HG02852 (cell line): ENCODE results near the gene PDE8A.
A peak's percentile ranks its signal among the peaks of the same experiment; 100 is the strongest.
"Not testable (repeated sequence)": the region's sequence is repeated elsewhere in the genome, so short reads cannot be mapped to it uniquely, and the experiment has no call there.

Source experiments
- ATAC-seq: cut with Tn5 transposase; IDR thresholded peaks from one replicate; pipeline ENCODE4 v1.9.1; 2021; ENCODE audit warnings: mild to moderate bottlenecking, moderate library complexity; ENCODE audit not compliant: unreplicated experiment

Gene PDE8A

GRCh38 chr15:84960391-84961113 is 21.1 kb upstream of the PDE8A start:
- no peak for ATAC-seq

- ATAC-seq, result no peak
Measured at GRCh38 chr15:84961114-84961452, 20.6 kb upstream of the PDE8A start.

GRCh38 chr15:84961707-84962106 is 19.9 kb upstream of the PDE8A start:
- ATAC-seq, result no peak

- no peak for ATAC-seq
Measured at GRCh38 chr15:84962955-84963354, 18.7 kb upstream of the PDE8A start.

GRCh38 chr15:84967380-84967779 is 14.3 kb upstream of the PDE8A start:
- ATAC-seq, result no peak

- ATAC-seq, result no peak
Measured at GRCh38 chr15:84968301-84968700, 13.4 kb upstream of the PDE8A start.

- ATAC-seq, result no peak
Measured at GRCh38 chr15:84969257-84969656, 12.4 kb upstream of the PDE8A start.

- no peak for ATAC-seq
Measured at GRCh38 chr15:84970843-84971242, 10.8 kb upstream of the PDE8A start.

GRCh38 chr15:84973492-84974460 is 7.9 kb upstream of the PDE8A start:
- no peak for ATAC-seq

- no peak for ATAC-seq
Measured at GRCh38 chr15:84975871-84976351, 5.7 kb upstream of the PDE8A start.

- no peak for ATAC-seq
Measured at GRCh38 chr15:84976746-84977345, 4.8 kb upstream of the PDE8A start.

GRCh38 chr15:84979651-84980050 is 2.0 kb upstream of the PDE8A start:
- ATAC-seq, result no peak

- ATAC-seq, result peak; percentile 62
Measured at GRCh38 chr15:84980196-84981053, 1.2 kb upstream of the PDE8A start.

GRCh38 chr15:84981054-84981710 is 474 bp upstream of the PDE8A start:
- peak; percentile 64 for ATAC-seq

- no peak for ATAC-seq
Measured at GRCh38 chr15:84982301-84982920, 755 bp downstream of the PDE8A start.

GRCh38 chr15:84983294-84983693 is 1.6 kb downstream of the PDE8A start:
- ATAC-seq, result no peak

GRCh38 chr15:84983711-84984110 is 2.1 kb downstream of the PDE8A start:
- ATAC-seq, result no peak

GRCh38 chr15:84985158-84985557 is 3.5 kb downstream of the PDE8A start:
- ATAC-seq, result no peak

GRCh38 chr15:84987351-84987750 is 5.7 kb downstream of the PDE8A start:
- ATAC-seq, result not testable (repeated sequence)
